HepG2 (cell line): ENCODE data around the gene LST1. TPM values are rescaled to one million over a fixed set of nuclear protein-coding genes. Genes with fewer than 3 reads are reported as not detected.

Experiments used
- ATAC-seq: fragments of 200-7000 bp; cut with Tn5 transposase; 3 replicates; pipeline ENCODE4 v1.9.1; 2020; ENCODE audit warnings: mild to moderate bottlenecking, moderate library complexity
- BruUV-seq: library from RNA; stranded (reverse); fragments of 400-500 nt; replicated peaks from 2 replicates; lab custom pipeline; 2021; lab: Mats Ljungman, UMichigan
- CTCF ChIA-PET: fragments of 300-600 bp; formaldehyde crosslinking; extraction: SDS; loops from one replicate; lab custom pipeline; 2021; ENCODE audit warnings: low total read pairs, inconsistent platforms, low intra/inter-chr PET ratio; lab: Yijun Ruan, JAX
- POLR2A ChIA-PET: fragments of 350-600 bp; sonication (Branson Sonifier 250); formaldehyde crosslinking; loops from one replicate; lab custom pipeline; 2020; ENCODE audit warnings: antibody characterized with exemption, inconsistent platforms; lab: Yijun Ruan, JAX
- DNase-seq: peaks from one replicate; pipeline ENCODE4 v3.0.0-alpha.2; 2015; ENCODE audit warnings: low spot score
- FAIRE-seq: peaks from 3 replicates; lab custom pipeline; 2011; peaks lifted over from hg19 to GRCh38; lab: Jason Lieb, UNC
- H2AFZ ChIP-seq: one replicate; pipeline ENCODE4 v1.6.1; 2011; ENCODE audit warnings: low read length, inconsistent platforms
- H3K27ac ChIP-seq: fragments of 300-600 bp; 3 replicates; pipeline ENCODE4 v1.8.0; 2011; ENCODE audit warnings: mixed run types, mild to moderate bottlenecking, mixed read lengths, low read length, inconsistent platforms; ENCODE audit not compliant: insufficient read depth; ENCODE audit errors: extremely low read length
- H3K27me3 ChIP-seq, 2 experiments: fragments of 200-600 bp in 1 of 2; 2 replicates in 1 of 2; 3 replicates in 1 of 2; pipeline versions ENCODE4 v1.6.0 to v1.8.0; 2011; ENCODE audit warnings: low read length in 2 of 2, mild to moderate bottlenecking in 2 of 2, moderate library complexity in 2 of 2, inconsistent platforms in 1 of 2; ENCODE audit not compliant: insufficient read depth in 2 of 2, control insufficient read depth in 1 of 2
- H3K36me3 ChIP-seq, 2 experiments: fragments of 200-600 bp in 1 of 2; replicated peaks in 1 of 2; 2 replicates in 1 of 2; 3 replicates in 1 of 2; pipeline versions ENCODE4 v1.5.1 to v1.8.0; 2011; ENCODE audit warnings: low read length in 2 of 2, inconsistent platforms in 1 of 2; ENCODE audit not compliant: insufficient read depth in 2 of 2, control insufficient read depth in 1 of 2
- H3K4me1 ChIP-seq: 2 replicates; pipeline ENCODE4 v1.5.1; 2012; ENCODE audit warnings: low read length, inconsistent platforms; ENCODE audit not compliant: insufficient read depth
- H3K4me2 ChIP-seq: 2 replicates; pipeline ENCODE4 v1.6.0; 2011; ENCODE audit warnings: low read depth, low read length, inconsistent platforms
- H3K4me3 ChIP-seq, 3 experiments: fragments of 200-600 bp in 1 of 3; sonication (generic), shearing (Covaris generic) in 1 of 3; replicated peaks in 1 of 3; 2 replicates each; pipeline ENCODE4 v1.5.1; 2011 to 2016; ENCODE audit warnings: low read length in 3 of 3, inconsistent platforms in 2 of 3, low read depth in 2 of 3, mild to moderate bottlenecking in 2 of 3, control low read depth in 1 of 3, mixed read lengths in 1 of 3; ENCODE audit not compliant: insufficient read depth in 1 of 3
- H3K79me2 ChIP-seq: one replicate; pipeline ENCODE4 v1.6.1; 2011; ENCODE audit warnings: low read length, inconsistent platforms; ENCODE audit not compliant: insufficient read depth
- H3K9ac ChIP-seq: 2 replicates; pipeline ENCODE4 v1.6.0; 2011; ENCODE audit warnings: mild to moderate bottlenecking, low read depth, low read length, inconsistent platforms; ENCODE audit not compliant: insufficient read depth
- H3K9me3 ChIP-seq: 2 replicates; pipeline ENCODE4 v1.5.1; 2012; ENCODE audit warnings: mild to moderate bottlenecking, low read length
- H4K20me1 ChIP-seq: 2 replicates; pipeline ENCODE4 v1.6.0; 2011; ENCODE audit warnings: inconsistent platforms, mild to moderate bottlenecking, low read length, moderate library complexity; ENCODE audit not compliant: insufficient read depth
- ATM ChIP-seq: fragments of 450-650 bp; IDR thresholded peaks from 2 replicates; pipeline ENCODE4 v1.7.1; 2017; ENCODE audit warnings: mild to moderate bottlenecking, borderline replicate concordance
- ISX ChIP-seq: sonication (generic); formaldehyde crosslinking; conservative IDR thresholded peaks from 2 replicates; pipeline ENCODE4 v1.5.0; 2020; ENCODE audit warnings: missing genetic modification reagents
- KMT2B ChIP-seq: IDR thresholded peaks from 2 replicates; pipeline ENCODE4 v1.6.1; 2016; ENCODE audit warnings: missing genetic modification reagents, missing compliant biosample characterization
- PAF1 ChIP-seq: IDR thresholded peaks from 2 replicates; pipeline ENCODE4 v1.6.1; 2016; ENCODE audit warnings: missing genetic modification reagents, missing compliant biosample characterization
- RFXANK ChIP-seq: IDR thresholded peaks from 2 replicates; pipeline ENCODE4 v1.6.1; 2016
- TAF1 ChIP-seq: sonication (generic); formaldehyde crosslinking; IDR thresholded peaks from 2 replicates; pipeline ENCODE4 v1.4.0; 2020; ENCODE audit warnings: missing genetic modification reagents
- ZNF329 ChIP-seq: sonication (generic); formaldehyde crosslinking; IDR thresholded peaks from 2 replicates; pipeline ENCODE4 v1.9.0; 2021; ENCODE audit warnings: low read depth, mild to moderate bottlenecking, missing genetic modification reagents
- ZNF382 ChIP-seq: sonication (generic); formaldehyde crosslinking; IDR thresholded peaks from 2 replicates; pipeline ENCODE4 v1.5.0; 2020; ENCODE audit warnings: missing genetic modification reagents, mild to moderate bottlenecking, borderline replicate concordance
- ZNF549 ChIP-seq: sonication (generic); formaldehyde crosslinking; IDR thresholded peaks from 2 replicates; pipeline ENCODE4 v1.5.0; 2020; ENCODE audit warnings: missing genetic modification reagents
- ZNF567 ChIP-seq: sonication (generic); formaldehyde crosslinking; IDR thresholded peaks from 2 replicates; pipeline ENCODE4 v1.8.1; 2023; ENCODE audit warnings: mild to moderate bottlenecking, missing genetic modification reagents, borderline replicate concordance
- ZNF598 ChIP-seq: sonication (generic); formaldehyde crosslinking; IDR thresholded peaks from 2 replicates; pipeline ENCODE4 v1.5.1; 2020; ENCODE audit warnings: mild to moderate bottlenecking, missing genetic modification reagents, borderline replicate concordance
- WGBS: methylation state at CpG from one replicate; pipeline ENCODE4 v1.1.6; 2017; ENCODE audit warnings: low lambda C conversion rate; 5-methylcytosine and 5-hydroxymethylcytosine counted together
- in situ Hi-C: cut with HindIII; loops from 2 replicates; pipeline ENCODE4 v1.10.0; 2017; ENCODE audit warnings: low pct_unique_long_range_greater_than_20kb; ENCODE audit not compliant: extremely low pct_ligation_motif_present
- intact Hi-C: fragments of 100-400 bp; cut with micrococcal nuclease; formaldehyde crosslinking; loops from one replicate; pipeline ENCODE4 v1.10.0; 2022; ENCODE audit not compliant: unreplicated experiment
- polyA plus RNA-seq, 8 experiments: library from polyadenylated mRNA; depleted of rRNA in 3 of 8; stranded (reverse) in 7 of 8; unstranded in 1 of 8; fragments of >200 nt; fragmentation: Illumina TruSeq in 4 of 8; extraction: Trizol in 4 of 8; gene quantifications; 2 replicates each; pipeline versions ENCODE4 v1.2.1 to v1.2.3, GENCODE V29; 2011 to 2016; ENCODE audit warnings: low read depth in 4 of 8, missing spikeins in 1 of 8, mixed read lengths in 1 of 8; ENCODE audit not compliant: insufficient read depth in 1 of 8
- total RNA-seq, 5 experiments: library from RNA; depleted of rRNA; stranded (reverse); fragments of >200 nt; fragmentation: Illumina TruSeq; extraction: Trizol; gene quantifications; 2 replicates each; pipeline ENCODE4 v1.2.3, GENCODE V29; 2016; ENCODE audit warnings: low read depth in 1 of 5
- TF ChIP-seq, protein P1 (sequence below): sonication (generic); formaldehyde crosslinking; conservative IDR thresholded peaks from 2 replicates; pipeline ENCODE4 v1.8.0; 2022; ENCODE audit warnings: missing genetic modification reagents

Gene LST1
- total and polyA plus RNA-seq, 2 of the 13 experiments (the other 11 are each of a cell fraction or from before 2014, with no cell fraction given) = not detected

DNA sequence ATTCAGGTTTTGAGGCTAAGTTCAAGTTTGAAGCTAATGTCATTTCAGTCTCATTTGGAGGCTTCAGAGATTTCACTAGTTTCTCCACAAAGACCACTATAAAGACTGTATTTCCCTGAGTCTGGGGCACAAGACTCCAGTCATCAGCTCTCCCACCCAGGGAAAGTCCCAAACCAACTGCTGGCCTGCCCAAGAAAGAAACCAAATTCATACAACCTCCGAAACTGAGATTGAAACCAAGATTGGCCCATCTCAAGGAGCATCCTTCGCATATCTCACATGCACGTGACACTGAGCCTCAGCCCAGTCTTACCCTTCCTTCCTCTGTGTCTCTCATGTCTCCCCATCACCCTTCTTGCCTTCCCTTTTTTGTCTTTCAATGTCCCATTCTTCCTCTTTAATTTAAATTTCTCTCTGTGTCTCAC is 17.5 kb upstream of the LST1 start (continued):
- TF ChIP-seq, protein P1, sequence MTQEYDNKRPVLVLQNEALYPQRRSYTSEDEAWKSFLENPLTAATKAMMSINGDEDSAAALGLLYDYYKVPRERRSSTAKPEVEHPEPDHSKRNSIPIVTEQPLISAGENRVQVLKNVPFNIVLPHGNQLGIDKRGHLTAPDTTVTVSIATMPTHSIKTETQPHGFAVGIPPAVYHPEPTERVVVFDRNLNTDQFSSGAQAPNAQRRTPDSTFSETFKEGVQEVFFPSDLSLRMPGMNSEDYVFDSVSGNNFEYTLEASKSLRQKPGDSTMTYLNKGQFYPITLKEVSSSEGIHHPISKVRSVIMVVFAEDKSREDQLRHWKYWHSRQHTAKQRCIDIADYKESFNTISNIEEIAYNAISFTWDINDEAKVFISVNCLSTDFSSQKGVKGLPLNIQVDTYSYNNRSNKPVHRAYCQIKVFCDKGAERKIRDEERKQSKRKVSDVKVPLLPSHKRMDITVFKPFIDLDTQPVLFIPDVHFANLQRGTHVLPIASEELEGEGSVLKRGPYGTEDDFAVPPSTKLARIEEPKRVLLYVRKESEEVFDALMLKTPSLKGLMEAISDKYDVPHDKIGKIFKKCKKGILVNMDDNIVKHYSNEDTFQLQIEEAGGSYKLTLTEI (CRISPR knock-in tag) = no peak
- TF ChIP-seq, all 625 proteins: peak for 0

DNA sequence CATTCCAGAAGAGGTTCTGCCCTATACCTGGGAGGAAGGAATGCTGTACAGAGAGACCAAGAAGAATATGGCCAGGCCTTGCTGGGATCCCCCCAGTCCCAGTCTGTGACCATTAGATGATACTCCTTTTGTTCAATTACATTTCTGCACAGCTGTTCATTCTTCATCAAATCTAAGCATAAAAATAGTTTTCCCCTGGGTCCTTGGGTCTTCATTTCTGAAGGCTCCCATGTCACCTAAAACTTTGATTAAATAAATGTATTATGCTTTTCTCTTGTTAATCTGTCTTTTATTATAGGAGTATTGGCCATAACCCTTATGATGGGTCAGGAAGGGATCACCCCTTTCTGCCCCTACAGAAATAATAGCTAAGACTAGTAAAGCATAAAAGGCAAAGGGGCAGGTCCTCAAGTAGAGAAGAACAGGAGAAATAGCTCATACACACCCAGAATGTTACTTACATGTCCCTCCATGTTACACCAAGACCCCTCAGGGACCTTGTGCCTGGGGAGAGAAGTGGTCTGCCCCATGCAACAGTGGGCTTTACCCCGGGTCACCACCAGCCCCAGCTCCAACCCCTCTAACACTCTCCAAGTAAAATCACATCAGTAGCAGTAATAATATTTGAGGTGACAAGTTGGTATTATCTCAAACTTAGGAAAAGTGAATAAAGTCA is 16.1 kb upstream of the LST1 start:
- H3K4me2 ChIP-seq = no peak overlapping the region
- WGBS = 21% methylated on average over 1 of the region's 1 CpG
- H3K79me2 ChIP-seq = no peaks in the 10 kb centered on the region
- ChIA-PET POLR2A (no interaction called here), CTCF (no interaction called here)
- H3K36me3 ChIP-seq = no peaks in the 10 kb centered on the region
- peaks cover 13 to 56% of the 10 kb centered on the region in 2 experiments for H3K27me3 ChIP-seq
- H3K4me3 ChIP-seq = no peak overlapping the region
- BruUV-seq = no TSS peak
- peaks cover 9% of the 10 kb centered on the region for H3K4me1 ChIP-seq
- H3K27ac ChIP-seq = no peak overlapping the region
- H4K20me1 ChIP-seq = no peaks in the 10 kb centered on the region
- no peak for TF ChIP-seq TAF1 (CRISPR knock-in tag)
- TF ChIP-seq ISX (CRISPR knock-in tag) = no peak
- no peak for TF ChIP-seq RFXANK (CRISPR knock-in tag)
- TF ChIP-seq ZNF549 (CRISPR knock-in tag) = no peak
- no peak for TF ChIP-seq ZNF598 (CRISPR knock-in tag)
- no peak for TF ChIP-seq ZNF382 (CRISPR knock-in tag)
- TF ChIP-seq PAF1 (CRISPR knock-in tag) = no peak
- TF ChIP-seq ZNF567 = no peak
- TF ChIP-seq ZNF329 (CRISPR knock-in tag) = no peak
- TF ChIP-seq KMT2B = no peak
- no peak for TF ChIP-seq ATM
- no peak for FAIRE-seq
- no peak for ATAC-seq
- intact Hi-C loops = no loop called here
- no peaks in the 10 kb centered on the region for H3K9me3 ChIP-seq
- in situ Hi-C loops = no loop called here
- H2AFZ ChIP-seq = no peak overlapping the region
- DNase-seq = no peak
- H3K9ac ChIP-seq = no peak overlapping the region
